Activated T-cell treated with anti-CD3 and anti-CD28 coated beads, Interleukin-2, amount 50 U/mL, for 24 hours (primary cell): Measurements from ENCODE around the gene FAM114A1.

ENCODE experiments used
- DNase-seq: peaks from one replicate; pipeline ENCODE4 v3.0.0-alpha.2; 2020
- H3K27ac Mint-ChIP-seq: 2 replicates; pipeline ENCODE4 v1.8.0; 2020; ENCODE audit warnings: mild to moderate bottlenecking, mixed read lengths
- H3K27me3 Mint-ChIP-seq: 2 replicates; pipeline ENCODE4 v1.8.0; 2020; ENCODE audit warnings: mixed read lengths
- H3K36me3 Mint-ChIP-seq: 2 replicates; pipeline ENCODE4 v1.8.0; 2020; ENCODE audit warnings: low read depth, mixed read lengths
- H3K4me1 Mint-ChIP-seq: 2 replicates; pipeline ENCODE4 v1.8.0; 2020; ENCODE audit warnings: low read depth, mixed read lengths
- H3K4me3 Mint-ChIP-seq: 2 replicates; pipeline ENCODE4 v1.8.0; 2020; ENCODE audit warnings: mild to moderate bottlenecking, moderate library complexity, mixed read lengths
- H3K9me3 Mint-ChIP-seq: 2 replicates; pipeline ENCODE4 v1.8.0; 2020; ENCODE audit warnings: mixed read lengths

Gene FAM114A1

DNA sequence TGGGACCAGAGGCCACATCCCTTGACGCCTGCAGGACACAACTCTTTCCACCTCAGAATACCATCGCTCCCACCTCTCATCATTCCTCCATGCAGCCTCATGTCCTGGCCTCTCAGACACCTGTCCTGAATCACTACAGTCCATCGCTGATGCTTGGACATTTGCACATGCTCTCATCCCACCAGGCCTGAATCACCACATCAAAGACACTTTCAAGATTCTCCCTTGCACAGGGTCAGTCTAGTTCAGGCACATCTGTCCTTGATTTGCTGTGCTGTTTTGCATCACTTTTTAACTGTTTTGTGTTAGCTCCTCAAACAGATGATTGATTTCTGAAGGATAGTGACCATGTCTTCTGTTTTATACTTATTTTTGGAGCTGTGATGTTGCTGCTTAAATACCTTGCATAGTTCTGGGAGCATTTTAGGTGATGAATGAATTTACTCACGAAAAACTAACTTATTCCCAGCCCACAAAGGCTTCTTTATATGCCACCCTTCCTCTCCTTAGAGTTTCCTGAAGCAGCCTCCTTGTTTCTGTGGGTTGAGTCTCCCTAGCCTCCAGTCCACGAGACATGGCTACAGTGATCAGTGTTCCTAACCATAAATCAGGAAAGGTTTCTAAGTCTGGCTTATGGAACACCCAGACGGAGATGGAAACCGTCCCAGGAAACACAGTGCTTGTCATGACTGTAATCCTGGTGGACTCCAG is 2.6 kb downstream of the FAM114A1 start:
- Mint-ChIP-seq H3K4me1 (peaks cover 13% of the 10 kb centered on the region), H3K36me3 (no peaks in the 10 kb centered on the region), H3K27ac (no peak overlapping the region), H3K4me3 (no peak overlapping the region), H3K9me3 (no peaks in the 10 kb centered on the region), H3K27me3 (peaks cover 19% of the 10 kb centered on the region)
- no peak for DNase-seq

DNA sequence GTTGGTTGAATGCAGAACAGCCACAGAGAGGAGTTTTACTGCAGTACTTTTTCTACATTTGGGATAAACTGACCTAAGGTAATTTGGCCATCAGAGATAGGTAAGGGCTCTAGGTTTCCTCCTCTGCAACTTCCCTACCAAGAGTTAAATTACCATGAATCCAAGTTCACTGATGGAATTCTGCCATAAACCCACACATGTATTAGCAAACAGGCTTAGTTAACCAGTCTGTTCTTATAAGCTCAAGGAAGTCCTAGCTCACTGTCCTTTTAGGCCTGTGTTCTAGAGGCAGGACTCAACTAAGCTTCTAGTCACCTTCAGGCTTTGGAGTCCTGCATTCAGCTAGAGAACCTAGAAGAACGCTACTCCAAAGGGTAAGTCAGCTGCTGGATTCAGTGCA is 4.0 kb downstream of the FAM114A1 start:
- H3K9me3 Mint-ChIP-seq, result no peaks in the 10 kb centered on the region

DNA sequence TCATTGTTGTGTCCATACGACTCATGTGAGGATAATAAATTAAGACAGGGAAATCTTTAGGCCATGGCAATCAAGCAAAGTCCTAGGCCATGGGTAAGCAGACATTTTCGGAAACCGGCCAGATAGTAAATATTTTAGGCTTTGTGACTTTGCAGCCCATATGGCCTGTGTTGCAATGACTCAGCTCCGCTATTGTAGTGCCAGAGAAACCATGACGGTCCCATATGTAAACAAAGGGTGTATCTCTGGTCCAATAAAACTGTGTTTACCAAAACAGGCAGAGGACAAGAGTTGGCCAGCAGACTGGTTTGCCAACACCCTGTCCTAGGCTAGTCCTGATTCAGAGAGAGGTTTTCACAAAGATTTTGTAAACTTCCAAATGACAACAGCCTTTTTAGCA is 5.0 kb downstream of the FAM114A1 start:
- H3K4me1 Mint-ChIP-seq, result peaks cover 4% of the 10 kb centered on the region
- no peaks in the 10 kb centered on the region for H3K9me3 Mint-ChIP-seq
- no peak for DNase-seq
- H3K36me3 Mint-ChIP-seq, result no peaks in the 10 kb centered on the region
- H3K27me3 Mint-ChIP-seq, result peaks cover 15% of the 10 kb centered on the region
- H3K4me3 Mint-ChIP-seq, result no peak overlapping the region
- H3K27ac Mint-ChIP-seq, result no peak overlapping the region

More for the DNA sequence above, 4.0 kb downstream of the FAM114A1 start:
- Mint-ChIP-seq H3K4me1 (peaks cover 7% of the 10 kb centered on the region), H3K27ac (no peak overlapping the region), H3K27me3 (peaks cover 19% of the 10 kb centered on the region), H3K4me3 (no peak overlapping the region), H3K36me3 (no peaks in the 10 kb centered on the region)
- no peak for DNase-seq

DNA sequence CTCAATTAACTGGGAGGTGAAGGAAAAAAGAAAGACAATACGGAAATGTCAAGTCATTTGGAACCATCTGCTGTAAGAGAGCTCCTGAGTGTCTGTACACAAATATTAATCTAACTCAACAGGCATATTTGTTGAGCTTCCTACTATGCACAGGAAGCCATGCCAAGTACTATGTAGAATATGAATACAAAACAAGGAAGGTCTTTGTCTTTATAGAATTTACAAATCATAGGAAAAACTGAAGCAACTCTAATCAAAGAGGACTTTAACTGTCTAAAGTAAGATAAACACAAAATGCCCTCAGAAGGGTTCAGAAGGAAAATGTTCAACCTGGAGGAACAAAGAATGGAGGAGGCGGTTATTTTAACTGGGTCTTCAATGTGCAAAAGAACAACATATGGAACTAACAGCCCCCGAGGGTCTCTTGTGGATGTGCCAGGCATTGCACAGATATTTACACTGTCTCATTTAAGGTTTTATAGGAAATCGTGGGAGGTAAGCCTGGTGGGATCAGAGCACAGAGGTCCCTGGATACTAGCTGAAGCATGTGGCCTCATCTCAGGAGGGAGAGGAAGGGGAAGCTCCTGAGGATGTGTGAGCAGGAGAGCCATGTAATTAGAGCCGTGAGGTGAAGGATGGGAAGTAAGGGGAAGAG is 5.8 kb downstream of the FAM114A1 start:
- DNase-seq, result no peak
- Mint-ChIP-seq H3K36me3 (no peaks in the 10 kb centered on the region), H3K4me1 (peaks cover 3% of the 10 kb centered on the region), H3K27ac (no peak overlapping the region), H3K4me3 (no peak overlapping the region), H3K9me3 (no peaks in the 10 kb centered on the region), H3K27me3 (peaks cover 12% of the 10 kb centered on the region)

DNA sequence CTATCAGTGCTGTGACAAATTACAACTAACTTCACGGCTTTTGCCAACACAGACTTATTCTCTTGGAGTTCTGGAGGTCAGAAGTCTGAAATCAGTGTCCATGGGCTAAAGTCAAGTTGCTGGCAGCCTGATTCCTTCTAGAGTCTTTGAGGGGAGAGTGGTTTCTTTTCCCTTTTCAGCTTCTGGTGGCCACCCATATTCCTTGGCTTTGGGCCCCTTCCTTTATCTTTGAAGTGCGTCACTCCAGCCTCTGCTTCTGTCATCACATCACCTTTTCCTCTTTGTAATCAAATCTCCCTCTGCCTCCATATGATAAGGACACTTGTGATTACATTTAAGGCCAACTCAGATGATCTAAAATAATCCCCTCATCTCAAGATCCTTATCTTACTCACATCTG is 9.0 kb downstream of the FAM114A1 start:
- H3K27ac Mint-ChIP-seq, result no peak overlapping the region
- no peaks in the 10 kb centered on the region for H3K36me3 Mint-ChIP-seq
- no peaks in the 10 kb centered on the region for H3K9me3 Mint-ChIP-seq
- no peaks in the 10 kb centered on the region for H3K27me3 Mint-ChIP-seq
- no peak for DNase-seq
- H3K4me1 Mint-ChIP-seq, result no peaks in the 10 kb centered on the region
- no peak overlapping the region for H3K4me3 Mint-ChIP-seq

DNA sequence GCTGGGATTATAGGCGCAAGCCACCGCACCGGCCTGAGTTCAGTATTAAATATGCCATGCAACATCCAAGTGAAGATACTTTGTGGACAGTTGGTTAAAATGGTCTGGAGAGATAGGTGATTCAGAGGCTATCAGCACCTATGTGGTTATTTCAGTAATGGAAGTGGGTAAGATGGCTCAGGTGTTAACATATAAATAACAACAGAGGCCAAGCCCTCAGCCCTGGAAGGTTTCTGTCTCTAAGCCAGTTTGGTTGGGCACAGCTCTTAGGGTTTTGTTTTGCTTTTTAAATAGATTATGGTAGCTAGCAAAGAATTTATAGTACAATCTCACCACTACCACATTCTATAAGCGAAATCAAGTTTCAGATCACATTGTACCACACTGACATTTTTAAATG is 16.6 kb downstream of the FAM114A1 start:
- Mint-ChIP-seq H3K27me3 (no peaks in the 10 kb centered on the region), H3K27ac (no peak overlapping the region), H3K9me3 (no peaks in the 10 kb centered on the region), H3K4me3 (no peak overlapping the region), H3K4me1 (peaks cover 13% of the 10 kb centered on the region), H3K36me3 (no peaks in the 10 kb centered on the region)
- no peak for DNase-seq

DNA sequence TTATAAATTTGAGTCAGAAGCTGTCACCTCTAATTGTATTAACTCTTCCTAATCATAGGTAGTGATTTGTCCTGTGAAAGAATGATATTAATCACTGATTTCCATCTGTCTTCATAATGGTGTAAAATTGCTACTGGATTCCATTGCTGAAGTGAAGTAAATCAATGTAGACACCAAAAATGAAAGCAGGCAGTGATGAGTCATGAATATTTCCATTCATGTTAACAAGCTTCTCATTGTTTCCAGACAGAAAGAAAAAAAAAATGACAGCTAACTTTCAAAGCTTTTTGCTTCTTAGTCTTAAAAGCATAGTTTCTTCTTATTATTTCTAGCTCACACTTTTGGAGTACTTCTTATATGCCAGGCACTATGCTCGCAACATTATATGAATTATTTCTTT is 21.5 kb downstream of the FAM114A1 start:
- H3K36me3 Mint-ChIP-seq, result no peaks in the 10 kb centered on the region
- peaks cover 28% of the 10 kb centered on the region for H3K4me1 Mint-ChIP-seq
- no peaks in the 10 kb centered on the region for H3K27me3 Mint-ChIP-seq
- H3K9me3 Mint-ChIP-seq, result no peaks in the 10 kb centered on the region
- DNase-seq, result no peak
- peak overlapping the region; percentile 91 for H3K27ac Mint-ChIP-seq
- H3K4me3 Mint-ChIP-seq, result peak overlapping the region; percentile 43

DNA sequence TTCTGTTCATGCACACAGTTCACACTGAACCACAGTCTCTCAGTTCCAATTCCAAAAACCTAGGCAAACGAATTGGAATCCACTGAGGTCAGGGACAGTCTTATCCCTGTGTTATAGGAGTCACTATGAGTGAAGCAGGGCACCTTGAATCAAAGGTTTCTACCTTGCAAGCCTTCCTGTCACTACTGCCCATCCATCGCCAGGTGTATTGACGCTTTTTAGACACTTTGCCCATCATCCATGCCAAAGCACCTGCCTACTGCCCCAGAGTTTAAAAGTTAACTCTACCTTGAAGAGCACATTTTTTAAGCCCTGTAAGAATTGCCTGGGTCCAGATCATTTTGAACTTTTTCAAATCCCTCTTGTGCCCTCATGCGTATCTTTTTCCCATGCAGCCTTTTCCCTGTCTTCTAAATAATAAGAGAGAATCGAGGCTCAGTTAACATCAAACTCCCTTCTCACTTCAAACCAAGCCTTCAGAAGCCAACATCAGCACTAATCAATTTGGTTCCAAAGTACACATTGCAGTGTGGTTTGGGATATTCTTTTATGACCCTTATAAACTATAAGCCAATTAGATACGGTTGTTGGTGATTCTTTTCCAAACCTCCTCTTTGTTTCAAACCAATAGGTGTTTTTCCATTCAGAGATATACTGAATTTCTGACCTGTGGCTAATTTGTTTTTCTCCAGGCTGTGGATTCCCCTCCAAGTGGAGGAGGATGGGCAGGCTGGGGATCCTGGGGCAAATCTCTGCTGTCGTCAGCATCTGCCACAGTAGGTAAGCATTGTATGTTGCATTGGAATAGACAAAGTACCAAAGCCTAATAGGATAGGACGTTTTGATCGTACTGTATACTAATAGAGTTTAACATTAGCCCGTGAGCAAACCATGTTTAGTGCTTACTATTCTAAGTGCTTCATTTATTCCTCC is 23.7 kb downstream of the FAM114A1 start:
- DNase-seq, result no peak
- Mint-ChIP-seq H3K4me1 (peaks cover 39% of the 10 kb centered on the region), H3K9me3 (no peaks in the 10 kb centered on the region), H3K27ac (no peak overlapping the region), H3K4me3 (no peak overlapping the region), H3K27me3 (no peaks in the 10 kb centered on the region), H3K36me3 (no peaks in the 10 kb centered on the region)

DNA sequence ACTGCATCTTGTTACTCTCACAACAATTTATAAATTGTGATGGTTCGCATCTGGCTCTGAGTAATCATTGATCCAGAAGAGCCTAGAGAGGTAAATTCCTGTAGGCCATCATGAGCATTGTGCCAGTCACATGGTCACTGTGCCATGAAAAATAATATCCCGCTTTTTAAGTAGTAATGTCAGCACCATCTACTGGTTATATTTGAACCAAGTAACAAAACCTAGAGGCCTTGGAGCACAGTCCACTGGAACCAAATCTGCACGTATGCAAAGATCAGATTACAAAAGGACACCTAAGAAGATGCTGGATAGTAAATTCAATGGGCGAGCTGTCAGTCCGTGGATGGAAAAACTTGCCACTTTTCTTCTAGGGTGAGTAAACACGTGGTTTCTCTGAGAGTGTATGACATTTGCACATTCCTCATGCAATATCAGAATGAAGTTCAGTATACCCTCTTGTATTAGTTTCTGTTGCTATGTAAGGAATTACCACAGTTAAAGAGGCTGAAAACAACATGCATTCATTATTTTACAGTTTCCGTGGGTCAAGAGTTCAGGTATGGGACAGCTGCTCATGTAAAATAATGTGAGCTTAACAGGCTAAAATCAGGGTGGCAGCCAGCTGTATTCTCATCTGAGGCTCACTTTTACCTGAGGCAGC is 26.8 kb downstream of the FAM114A1 start:
- H3K4me3 Mint-ChIP-seq, result no peak overlapping the region
- no peaks in the 10 kb centered on the region for H3K27me3 Mint-ChIP-seq
- DNase-seq, result no peak
- H3K36me3 Mint-ChIP-seq, result no peaks in the 10 kb centered on the region
- H3K9me3 Mint-ChIP-seq, result no peaks in the 10 kb centered on the region
- H3K27ac Mint-ChIP-seq, result no peak overlapping the region
- peaks cover 37% of the 10 kb centered on the region for H3K4me1 Mint-ChIP-seq

DNA sequence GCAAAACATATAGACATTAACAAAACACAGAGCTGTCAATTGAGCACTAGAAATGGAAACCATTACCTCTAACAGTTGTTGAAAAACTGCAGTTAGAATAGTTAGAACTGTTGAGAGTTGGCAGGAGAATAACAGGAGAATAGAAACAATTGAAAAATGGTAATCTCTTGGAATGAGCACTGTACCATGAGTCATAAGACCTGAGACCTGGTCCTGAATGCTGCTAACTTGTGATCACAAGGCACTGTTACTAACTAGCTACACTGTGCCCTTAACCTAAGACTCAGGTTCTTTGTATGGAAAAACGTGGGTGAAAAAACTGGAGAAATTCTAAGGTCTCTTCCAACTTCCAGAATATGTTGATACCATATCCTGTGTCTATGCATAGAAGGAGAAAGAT is 29.3 kb downstream of the FAM114A1 start:
- no peak overlapping the region for H3K27ac Mint-ChIP-seq

DNA sequence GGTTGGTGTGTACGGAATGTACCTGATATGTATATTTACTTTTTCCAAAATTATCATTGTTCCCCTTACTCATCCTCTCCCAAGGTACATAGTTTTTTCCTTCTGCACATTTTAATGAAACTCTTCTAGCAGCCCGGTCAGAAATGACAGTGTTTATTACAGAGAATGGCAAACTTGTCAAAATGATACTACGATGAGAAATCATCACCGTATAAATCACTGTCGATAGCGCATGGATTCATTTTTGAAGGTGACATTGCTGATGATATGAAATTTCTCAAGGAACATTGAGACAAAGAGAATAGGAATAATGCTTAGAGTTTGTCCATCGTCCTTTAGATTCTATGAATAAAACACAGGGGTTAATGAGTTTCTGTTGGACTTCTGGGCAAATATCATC is 30.6 kb downstream of the FAM114A1 start:
- H3K27ac Mint-ChIP-seq, result no peak overlapping the region

More for the DNA sequence above, 29.3 kb downstream of the FAM114A1 start:
- H3K4me1 Mint-ChIP-seq, result peaks cover 25% of the 10 kb centered on the region
- H3K4me3 Mint-ChIP-seq, result no peak overlapping the region
- H3K9me3 Mint-ChIP-seq, result no peaks in the 10 kb centered on the region
- no peaks in the 10 kb centered on the region for H3K36me3 Mint-ChIP-seq
- no peak for DNase-seq
- H3K27me3 Mint-ChIP-seq, result no peaks in the 10 kb centered on the region

DNA sequence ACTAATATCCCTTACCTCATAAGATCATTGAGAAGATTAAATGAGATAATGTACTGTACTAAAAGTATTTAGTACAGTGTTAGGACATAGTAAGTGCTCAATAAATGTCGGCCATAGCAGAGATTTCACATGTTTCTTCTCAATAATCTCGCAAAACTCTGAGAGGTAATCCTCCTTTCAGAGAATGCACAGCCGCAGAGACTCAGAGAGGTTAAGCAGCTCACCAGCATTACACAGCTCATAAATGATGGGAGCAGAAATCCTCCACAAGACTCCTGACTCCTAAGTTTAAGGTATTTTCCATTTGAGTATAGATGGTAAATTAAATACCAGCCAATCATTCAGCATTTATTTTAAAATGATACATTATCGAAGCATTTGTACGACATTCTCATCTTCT is 34.6 kb downstream of the FAM114A1 start:
- H3K36me3 Mint-ChIP-seq, result no peaks in the 10 kb centered on the region
- peaks cover 9% of the 10 kb centered on the region for H3K4me1 Mint-ChIP-seq
- DNase-seq, result no peak
- no peak overlapping the region for H3K27ac Mint-ChIP-seq
- H3K9me3 Mint-ChIP-seq, result no peaks in the 10 kb centered on the region
- H3K27me3 Mint-ChIP-seq, result no peaks in the 10 kb centered on the region
- H3K4me3 Mint-ChIP-seq, result no peak overlapping the region

More for the DNA sequence above, 30.6 kb downstream of the FAM114A1 start:
- Mint-ChIP-seq H3K27me3 (no peaks in the 10 kb centered on the region), H3K9me3 (no peaks in the 10 kb centered on the region), H3K4me3 (no peak overlapping the region), H3K4me1 (peaks cover 25% of the 10 kb centered on the region), H3K36me3 (no peaks in the 10 kb centered on the region)
- DNase-seq, result no peak

DNA sequence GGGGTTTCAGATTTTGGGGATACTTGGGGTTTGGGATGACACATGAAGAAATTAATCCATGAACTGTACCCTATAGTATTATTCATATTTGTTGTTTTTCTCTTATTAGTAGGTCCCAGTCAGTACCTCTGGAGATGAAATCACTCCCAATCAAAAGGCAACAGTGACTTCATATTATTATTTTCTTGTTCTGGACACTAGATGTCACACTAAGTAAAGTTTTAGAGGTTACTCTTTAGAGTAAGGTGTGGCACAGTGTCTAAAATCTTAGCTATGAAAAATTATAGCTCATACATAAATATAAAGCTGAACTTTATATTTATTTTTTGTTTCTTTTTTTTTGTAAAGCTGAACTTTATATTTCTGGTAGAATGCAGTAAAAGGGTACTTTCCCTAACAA is 35.1 kb downstream of the FAM114A1 start:
- Mint-ChIP-seq H3K36me3 (no peaks in the 10 kb centered on the region), H3K4me1 (peaks cover 9% of the 10 kb centered on the region), H3K27me3 (no peaks in the 10 kb centered on the region), H3K27ac (no peak overlapping the region), H3K9me3 (no peaks in the 10 kb centered on the region), H3K4me3 (no peak overlapping the region)
- no peak for DNase-seq

DNA sequence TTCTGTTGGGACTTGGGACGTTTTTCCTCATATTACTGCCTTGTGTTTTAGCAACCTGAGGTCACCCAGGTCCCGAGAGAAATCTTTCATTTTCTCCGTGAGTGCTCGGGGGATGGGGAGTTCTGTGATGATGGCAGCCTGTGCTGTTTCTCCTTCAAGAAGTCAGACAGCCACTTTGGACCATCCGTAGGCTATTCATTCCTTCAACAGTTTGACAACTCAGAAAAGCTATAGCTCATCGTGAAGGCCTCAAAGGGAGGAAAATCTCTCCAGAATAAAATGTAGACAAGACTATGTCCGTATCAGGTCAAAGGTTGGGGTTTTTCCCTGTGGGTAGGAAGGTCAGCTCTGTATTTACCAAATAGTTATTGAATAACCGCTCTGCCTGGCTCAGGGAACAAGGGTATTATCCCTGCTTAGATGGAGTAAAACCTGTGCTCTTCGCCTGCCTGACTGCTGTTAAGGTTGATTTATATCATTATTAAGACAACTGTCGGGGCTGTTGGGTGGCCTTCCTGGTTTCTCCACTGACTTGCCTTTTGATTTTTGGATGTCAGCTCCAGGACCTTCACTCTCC is 36.6 kb downstream of the FAM114A1 start:
- H3K9me3 Mint-ChIP-seq, result no peaks in the 10 kb centered on the region

More for the DNA sequence above, 36.6 kb downstream of the FAM114A1 start:
- Mint-ChIP-seq H3K4me3 (no peak overlapping the region), H3K27ac (no peak overlapping the region), H3K27me3 (no peaks in the 10 kb centered on the region), H3K4me1 (peaks cover 4% of the 10 kb centered on the region), H3K36me3 (no peaks in the 10 kb centered on the region)
- no peak for DNase-seq
